ENCODE results near the gene SLC13A3.

Gene SLC13A3

GRCh38 chr20:46605181-46605580 lies 46.1 kb downstream of the SLC13A3 start:
- Histone ChIP-seq H3K36me3 (ENCODE audit: control insufficient read depth, insufficient read depth, low read length) (no peaks in the 10 kb centered on the region), H3K4me3 (ENCODE audit: extremely low read depth, insufficient read depth, low read length, poor library complexity, severe bottlenecking) (no peak overlapping the region), H3K9me3 (ENCODE audit: control insufficient read depth, low read length) (no peaks in the 10 kb centered on the region), H3K27ac (ENCODE audit: low read depth, low read length, severe bottlenecking) (no peak overlapping the region), H3K4me1 (ENCODE audit: control insufficient read depth, insufficient read depth, low read length, poor library complexity, severe bottlenecking) (no peaks in the 10 kb centered on the region)

- Histone ChIP-seq H3K4me3 (ENCODE audit: extremely low read depth, insufficient read depth, low read length, poor library complexity, severe bottlenecking) (no peak overlapping the region), H3K9me3 (ENCODE audit: control insufficient read depth, low read length) (no peaks in the 10 kb centered on the region), H3K4me1 (ENCODE audit: control insufficient read depth, insufficient read depth, low read length, poor library complexity, severe bottlenecking) (no peaks in the 10 kb centered on the region), H3K36me3 (ENCODE audit: control insufficient read depth, insufficient read depth, low read length) (no peaks in the 10 kb centered on the region), H3K27ac (ENCODE audit: low read depth, low read length, severe bottlenecking) (no peak overlapping the region)
- WGBS, 2 experiments (ENCODE audit: insufficient coverage in 2 of 2), result 89 to 98% methylated on average over 9 to 12 of the region's 13 CpGs
Measured at GRCh38 chr20:46604551-46605133, 46.6 kb downstream of the SLC13A3 start.

- H3K27ac ChIP-seq (ENCODE audit: low read depth, low read length, severe bottlenecking), result no peak overlapping the region
- no peak overlapping the region for H3K4me3 ChIP-seq (ENCODE audit: extremely low read depth, insufficient read depth, low read length, poor library complexity, severe bottlenecking)
- no peaks in the 10 kb centered on the region for H3K4me1 ChIP-seq (ENCODE audit: control insufficient read depth, insufficient read depth, low read length, poor library complexity, severe bottlenecking)
- no CpG with 5 or more reads among the region's 2 CpGs for WGBS, 2 experiments (ENCODE audit: insufficient coverage in 2 of 2)
- H3K36me3 ChIP-seq (ENCODE audit: control insufficient read depth, insufficient read depth, low read length), result no peaks in the 10 kb centered on the region
- no peaks in the 10 kb centered on the region for H3K9me3 ChIP-seq (ENCODE audit: control insufficient read depth, low read length)
Measured at GRCh38 chr20:46602429-46602828, 48.8 kb downstream of the SLC13A3 start.

- H3K9me3 ChIP-seq (ENCODE audit: control insufficient read depth, low read length), result no peaks in the 10 kb centered on the region
- H3K4me1 ChIP-seq (ENCODE audit: control insufficient read depth, insufficient read depth, low read length, poor library complexity, severe bottlenecking), result no peaks in the 10 kb centered on the region
- no peak overlapping the region for H3K27ac ChIP-seq (ENCODE audit: low read depth, low read length, severe bottlenecking)
- H3K36me3 ChIP-seq (ENCODE audit: control insufficient read depth, insufficient read depth, low read length), result no peaks in the 10 kb centered on the region
- H3K4me3 ChIP-seq (ENCODE audit: extremely low read depth, insufficient read depth, low read length, poor library complexity, severe bottlenecking), result no peak overlapping the region
Measured at GRCh38 chr20:46601603-46602122, 49.6 kb downstream of the SLC13A3 start.

GRCh38 chr20:46600286-46600752 lies 50.9 kb downstream of the SLC13A3 start:
- no peaks in the 10 kb centered on the region for H3K36me3 ChIP-seq (ENCODE audit: control insufficient read depth, insufficient read depth, low read length)
- H3K27ac ChIP-seq (ENCODE audit: low read depth, low read length, severe bottlenecking), result no peak overlapping the region
- H3K4me1 ChIP-seq (ENCODE audit: control insufficient read depth, insufficient read depth, low read length, poor library complexity, severe bottlenecking), result no peaks in the 10 kb centered on the region
- no peaks in the 10 kb centered on the region for H3K9me3 ChIP-seq (ENCODE audit: control insufficient read depth, low read length)
- no CpG with 5 or more reads among the region's 1 CpG for WGBS, 2 experiments (ENCODE audit: insufficient coverage in 2 of 2)
- no peak overlapping the region for H3K4me3 ChIP-seq (ENCODE audit: extremely low read depth, insufficient read depth, low read length, poor library complexity, severe bottlenecking)

- Histone ChIP-seq H3K9me3 (ENCODE audit: control insufficient read depth, low read length) (no peaks in the 10 kb centered on the region), H3K36me3 (ENCODE audit: control insufficient read depth, insufficient read depth, low read length) (no peaks in the 10 kb centered on the region), H3K4me3 (ENCODE audit: extremely low read depth, insufficient read depth, low read length, poor library complexity, severe bottlenecking) (no peak overlapping the region), H3K27ac (ENCODE audit: low read depth, low read length, severe bottlenecking) (no peak overlapping the region), H3K4me1 (ENCODE audit: control insufficient read depth, insufficient read depth, low read length, poor library complexity, severe bottlenecking) (no peaks in the 10 kb centered on the region)
- 91 to 94% methylated on average over 2 to 5 of the region's 8 CpGs for WGBS, 2 experiments (ENCODE audit: insufficient coverage in 2 of 2)
Measured at GRCh38 chr20:46599227-46599987, 51.9 kb downstream of the SLC13A3 start.

- 83 to 93% methylated on average over 3 of the region's 8 CpGs for WGBS, 2 experiments (ENCODE audit: insufficient coverage in 2 of 2)
Measured at GRCh38 chr20:46595933-46596332, 55.3 kb downstream of the SLC13A3 start.

GRCh38 chr20:46594725-46595124 lies 56.5 kb downstream of the SLC13A3 start:
- H3K27ac ChIP-seq (ENCODE audit: low read depth, low read length, severe bottlenecking), result no peak overlapping the region
- H3K36me3 ChIP-seq (ENCODE audit: control insufficient read depth, insufficient read depth, low read length), result no peaks in the 10 kb centered on the region
- no peaks in the 10 kb centered on the region for H3K9me3 ChIP-seq (ENCODE audit: control insufficient read depth, low read length)
- H3K4me3 ChIP-seq (ENCODE audit: extremely low read depth, insufficient read depth, low read length, poor library complexity, severe bottlenecking), result no peak overlapping the region
- 80% methylated on average over 1 of the region's 2 CpGs; no CpG with 5 or more reads in 1 of the 2 experiments for WGBS, 2 experiments (ENCODE audit: insufficient coverage in 2 of 2)
- no peaks in the 10 kb centered on the region for H3K4me1 ChIP-seq (ENCODE audit: control insufficient read depth, insufficient read depth, low read length, poor library complexity, severe bottlenecking)

More at GRCh38 chr20:46595933-46596332, 55.3 kb downstream of the SLC13A3 start:
- Histone ChIP-seq H3K4me3 (ENCODE audit: extremely low read depth, insufficient read depth, low read length, poor library complexity, severe bottlenecking) (no peak overlapping the region), H3K27ac (ENCODE audit: low read depth, low read length, severe bottlenecking) (no peak overlapping the region), H3K4me1 (ENCODE audit: control insufficient read depth, insufficient read depth, low read length, poor library complexity, severe bottlenecking) (no peaks in the 10 kb centered on the region), H3K9me3 (ENCODE audit: control insufficient read depth, low read length) (no peaks in the 10 kb centered on the region), H3K36me3 (ENCODE audit: control insufficient read depth, insufficient read depth, low read length) (no peaks in the 10 kb centered on the region)

- WGBS, 2 experiments (ENCODE audit: insufficient coverage in 2 of 2), result 92 to 100% methylated on average over 2 to 4 of the region's 4 CpGs
Measured at GRCh38 chr20:46592580-46593362, 58.5 kb downstream of the SLC13A3 start.

GRCh38 chr20:46590443-46590842 lies 60.8 kb downstream of the SLC13A3 start:
- no peaks in the 10 kb centered on the region for H3K36me3 ChIP-seq (ENCODE audit: control insufficient read depth, insufficient read depth, low read length)
- H3K27ac ChIP-seq (ENCODE audit: low read depth, low read length, severe bottlenecking), result no peak overlapping the region
- no CpG with 5 or more reads among the region's 1 CpG for WGBS, 2 experiments (ENCODE audit: insufficient coverage in 2 of 2)
- H3K4me1 ChIP-seq (ENCODE audit: control insufficient read depth, insufficient read depth, low read length, poor library complexity, severe bottlenecking), result no peaks in the 10 kb centered on the region
- H3K9me3 ChIP-seq (ENCODE audit: control insufficient read depth, low read length), result no peaks in the 10 kb centered on the region
- H3K4me3 ChIP-seq (ENCODE audit: extremely low read depth, insufficient read depth, low read length, poor library complexity, severe bottlenecking), result no peak overlapping the region

More at GRCh38 chr20:46592580-46593362, 58.5 kb downstream of the SLC13A3 start:
- Histone ChIP-seq H3K4me3 (ENCODE audit: extremely low read depth, insufficient read depth, low read length, poor library complexity, severe bottlenecking) (no peak overlapping the region), H3K36me3 (ENCODE audit: control insufficient read depth, insufficient read depth, low read length) (no peaks in the 10 kb centered on the region), H3K27ac (ENCODE audit: low read depth, low read length, severe bottlenecking) (no peak overlapping the region), H3K9me3 (ENCODE audit: control insufficient read depth, low read length) (no peaks in the 10 kb centered on the region), H3K4me1 (ENCODE audit: control insufficient read depth, insufficient read depth, low read length, poor library complexity, severe bottlenecking) (no peaks in the 10 kb centered on the region)

Measured in mesodermal cell (in vitro differentiated cells).